Skin of body (tissue), 2 donors: ENCODE data around the gene BPIFA3. TPM values are rescaled to one million over a fixed set of nuclear protein-coding genes. Genes with fewer than 3 reads are reported as not detected.

Experiments
- DNase-seq: peaks from one replicate; lab custom pipeline; 2025; lab: John Stamatoyannopoulos, UW
- total RNA-seq: library from RNA; depleted of rRNA; stranded (reverse); fragments of >200 nt; gene quantifications from one replicate; pipeline ENCODE4 v1.2.3, GENCODE V29; 2014

The BPIFA3 gene
- total RNA-seq, 1 donor from 2014 or later = not detected

- DNase-seq = no peak
Measured at GRCh38 chr20:33211817-33212424, 5.2 kb upstream of the BPIFA3 start.

GRCh38 chr20:33224399-33224798, 7.2 kb downstream of the BPIFA3 start:
- DNase-seq = no peak

- DNase-seq = no peak
Measured at GRCh38 chr20:33229843-33230242, 12.7 kb downstream of the BPIFA3 start.

GRCh38 chr20:33231237-33231636, 14.1 kb downstream of the BPIFA3 start:
- DNase-seq = no peak

GRCh38 chr20:33232486-33233072, 15.4 kb downstream of the BPIFA3 start:
- no peak for DNase-seq

- no peak for DNase-seq
Measured at GRCh38 chr20:33233129-33233774, 16.1 kb downstream of the BPIFA3 start.

GRCh38 chr20:33234050-33234449, 16.9 kb downstream of the BPIFA3 start:
- DNase-seq = no peak

GRCh38 chr20:33235696-33236095, 18.5 kb downstream of the BPIFA3 start, which contains the start of gene BPIFA1:
Gene BPIFA1 (plus strand): TSS chr20:33235996. CDS start chr20:33237712, 1,716 bp downstream.
- no peak for DNase-seq

GRCh38 chr20:33236351-33236750, 19.2 kb downstream of the BPIFA3 start:
- DNase-seq = no peak

GRCh38 chr20:33237989-33238388, 20.8 kb downstream of the BPIFA3 start:
- DNase-seq = no peak

- no peak for DNase-seq
Measured at GRCh38 chr20:33239418-33239817, 22.3 kb downstream of the BPIFA3 start.

GRCh38 chr20:33239979-33240736, 23.0 kb downstream of the BPIFA3 start:
- DNase-seq = no peak

- DNase-seq = no peak
Measured at GRCh38 chr20:33240923-33241322, 23.8 kb downstream of the BPIFA3 start.

GRCh38 chr20:33242319-33243100, 25.4 kb downstream of the BPIFA3 start:
- no peak for DNase-seq

GRCh38 chr20:33246077-33246476, 28.9 kb downstream of the BPIFA3 start:
- no peak for DNase-seq

- no peak for DNase-seq
Measured at GRCh38 chr20:33249456-33249855, 32.3 kb downstream of the BPIFA3 start.

- no peak for DNase-seq
Measured at GRCh38 chr20:33250666-33251065, 33.5 kb downstream of the BPIFA3 start.

- no peak for DNase-seq
Measured at GRCh38 chr20:33251496-33251895, 34.3 kb downstream of the BPIFA3 start.

GRCh38 chr20:33252460-33252859, 35.3 kb downstream of the BPIFA3 start:
- no peak for DNase-seq

GRCh38 chr20:33255005-33255404, 37.9 kb downstream of the BPIFA3 start:
- DNase-seq = no peak

GRCh38 chr20:33257237-33257636, 40.1 kb downstream of the BPIFA3 start:
- no peak for DNase-seq
